ENCODE data around the gene SLC49A4. TPM values are rescaled to one million over a fixed set of nuclear protein-coding genes. Genes with fewer than 3 reads are reported as not detected.
"Not testable (repeated sequence)": the region's sequence is repeated elsewhere in the genome, so short reads cannot be mapped to it uniquely, and the experiment has no call there.

Gene SLC49A4, protein sequence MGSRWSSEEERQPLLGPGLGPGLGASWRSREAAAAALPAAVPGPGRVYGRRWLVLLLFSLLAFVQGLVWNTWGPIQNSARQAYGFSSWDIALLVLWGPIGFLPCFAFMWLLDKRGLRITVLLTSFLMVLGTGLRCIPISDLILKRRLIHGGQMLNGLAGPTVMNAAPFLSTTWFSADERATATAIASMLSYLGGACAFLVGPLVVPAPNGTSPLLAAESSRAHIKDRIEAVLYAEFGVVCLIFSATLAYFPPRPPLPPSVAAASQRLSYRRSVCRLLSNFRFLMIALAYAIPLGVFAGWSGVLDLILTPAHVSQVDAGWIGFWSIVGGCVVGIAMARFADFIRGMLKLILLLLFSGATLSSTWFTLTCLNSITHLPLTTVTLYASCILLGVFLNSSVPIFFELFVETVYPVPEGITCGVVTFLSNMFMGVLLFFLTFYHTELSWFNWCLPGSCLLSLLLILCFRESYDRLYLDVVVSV
- total RNA-seq: 9.5 TPM
- long read RNA-seq, transcript DIRC2-201 (9 exons, 3,596 nt): major isoform, 26 of 28 reads
- long read RNA-seq, partial matches to known transcripts: 0 of 28 reads
- long read RNA-seq, other reads (novel, unspliced or antisense): 2 of 28 reads

DNA sequence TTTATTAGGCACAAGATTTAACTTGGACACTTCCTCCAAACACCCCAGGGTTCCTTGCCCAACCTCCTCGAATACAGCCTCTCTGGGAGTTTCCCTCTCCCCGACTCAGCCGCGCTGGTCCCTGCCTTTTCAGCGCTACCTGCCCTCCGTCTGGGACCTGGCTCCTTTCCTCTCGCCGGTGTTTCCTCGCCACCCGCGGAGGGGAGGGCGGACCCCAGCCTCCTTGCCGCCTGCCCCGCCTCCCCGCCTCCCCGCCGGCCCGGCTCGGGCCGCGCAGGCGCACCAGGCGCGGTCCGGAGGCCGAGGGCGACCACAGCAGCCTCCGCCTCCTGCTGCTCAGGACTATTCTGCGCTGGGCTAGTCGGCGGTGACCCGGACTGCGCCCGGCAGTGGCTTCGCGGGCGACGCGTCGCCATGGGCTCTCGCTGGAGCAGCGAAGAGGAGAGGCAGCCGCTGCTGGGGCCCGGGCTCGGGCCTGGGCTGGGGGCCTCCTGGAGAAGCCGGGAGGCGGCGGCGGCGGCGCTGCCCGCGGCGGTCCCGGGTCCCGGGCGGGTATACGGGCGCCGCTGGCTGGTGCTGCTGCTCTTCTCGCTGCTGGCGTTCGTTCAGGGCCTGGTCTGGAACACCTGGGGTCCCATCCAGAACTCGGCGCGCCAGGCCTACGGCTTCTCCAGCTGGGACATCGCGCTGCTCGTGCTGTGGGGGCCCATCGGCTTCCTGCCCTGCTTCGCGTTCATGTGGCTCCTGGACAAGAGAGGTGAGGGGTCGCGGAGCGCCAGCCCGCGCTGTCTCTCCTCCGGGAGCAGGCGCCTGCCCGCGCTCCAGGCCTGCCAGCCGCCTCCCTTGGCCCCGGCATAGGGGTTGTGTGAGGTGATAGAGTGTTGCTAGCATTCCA lies at the start of gene SLC49A4:
TSS of gene SLC49A4 (plus strand) at position 291 of the 895 bp plus-strand sequence. CDS start at position 415, 124 bp downstream.
- intact Hi-C loops (cut with DNase I): loop anchor here (10.0 kb wide), 1 partner anchor 230 kb away; the partner anchor contains the start of genes DTX3L and PARP9
- peak; percentile 91 for DNase-seq (ENCODE audit: low spot score)

DNA sequence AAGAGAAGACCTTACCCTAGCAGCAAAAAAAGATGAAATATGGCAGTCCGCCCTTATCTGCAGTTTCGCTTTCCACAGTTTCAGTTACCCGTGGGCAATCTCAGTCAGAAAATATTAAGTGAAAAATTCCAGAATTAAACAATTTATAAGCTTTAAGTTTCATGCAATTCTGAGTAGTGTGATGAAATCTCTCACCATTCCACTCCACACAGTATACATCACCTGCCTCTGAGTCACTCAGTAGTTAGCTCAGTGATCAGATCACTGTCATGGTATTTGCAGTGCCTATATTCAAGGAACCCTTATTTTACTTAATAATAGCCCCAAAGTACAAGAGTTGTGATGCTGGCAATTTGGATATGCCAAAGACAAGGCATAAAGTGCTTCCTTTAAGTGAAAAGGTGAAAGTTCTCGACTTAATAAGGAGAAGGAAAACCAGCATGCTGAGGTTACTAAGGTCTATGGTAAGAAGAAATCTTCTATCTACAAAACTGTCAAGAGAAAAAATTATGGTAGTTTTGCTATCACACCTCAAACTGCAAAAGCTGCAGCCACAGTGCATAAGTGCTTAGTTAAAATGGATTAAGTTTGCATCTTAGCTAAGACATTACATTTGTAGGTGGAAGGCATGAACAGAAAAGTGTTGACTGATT lies 49.4 kb upstream of the SLC49A4 start:
- DNase-seq (ENCODE audit: low spot score): no peak
- intact Hi-C loops (cut with DNase I): no loop called here

DNA sequence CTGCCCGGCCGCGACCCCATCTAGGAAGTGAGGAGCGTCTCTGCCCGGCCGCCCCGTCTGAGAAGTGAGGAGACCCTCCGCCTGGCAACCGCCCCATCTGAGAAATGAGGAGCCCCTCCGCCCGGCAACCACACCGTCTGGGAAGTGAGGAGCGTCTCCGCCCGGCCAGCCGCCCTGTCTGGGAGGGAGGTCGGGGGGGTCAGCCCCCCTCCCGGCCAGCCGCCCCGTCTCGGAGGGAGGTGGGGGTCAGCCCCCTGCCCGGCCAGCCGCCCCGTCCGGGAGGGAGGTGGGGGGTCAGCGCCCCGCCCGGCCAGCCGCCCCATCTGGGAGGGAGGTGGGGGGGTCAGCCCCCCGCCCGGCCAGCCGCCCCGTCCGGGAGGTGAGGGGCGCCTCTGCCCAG lies 47.6 kb upstream of the SLC49A4 start:
- intact Hi-C loops (cut with DNase I); DNase-seq (ENCODE audit: low spot score): not testable (repeated sequence)

DNA sequence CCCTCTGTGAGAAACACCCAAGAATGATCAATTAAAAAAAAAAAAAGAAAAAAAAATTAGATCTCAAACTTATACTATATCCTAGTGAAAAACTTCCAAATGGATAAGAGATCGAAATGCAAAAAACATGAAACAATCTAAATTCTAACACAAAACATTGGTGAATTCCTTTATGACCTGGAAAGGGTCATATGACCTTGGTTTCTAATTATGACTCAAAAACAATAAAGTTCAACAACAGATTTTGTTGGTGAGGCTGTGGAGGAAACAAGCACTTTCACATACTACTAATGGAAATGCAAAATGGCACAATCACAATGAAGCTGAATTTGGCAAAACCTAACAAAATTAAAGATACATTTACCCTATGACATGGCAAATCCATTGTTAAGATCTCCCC lies 46.5 kb upstream of the SLC49A4 start:
- intact Hi-C loops (cut with DNase I): no loop called here
- DNase-seq (ENCODE audit: low spot score): no peak

DNA sequence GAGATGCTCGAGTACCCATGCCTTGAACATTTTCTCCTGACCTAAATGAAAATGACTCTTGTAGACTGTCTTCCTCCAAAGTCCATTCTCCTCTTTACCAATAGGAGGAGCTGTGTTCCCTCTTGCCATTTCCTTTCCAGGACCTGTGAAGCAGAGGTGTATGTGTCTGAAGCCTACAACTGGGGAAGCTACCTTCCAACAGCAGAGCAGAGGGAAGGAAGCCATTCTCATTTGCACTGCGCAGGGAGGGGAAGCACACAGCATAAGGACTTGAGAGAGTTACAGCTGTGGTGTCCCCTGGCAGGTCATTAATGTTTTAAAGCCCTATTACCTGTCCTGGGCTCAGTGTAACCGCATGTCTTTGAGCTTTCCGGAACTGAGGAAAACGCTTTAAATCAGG lies 39.9 kb upstream of the SLC49A4 start:
- DNase-seq (ENCODE audit: low spot score): no peak
- intact Hi-C loops (cut with DNase I): no loop called here

DNA sequence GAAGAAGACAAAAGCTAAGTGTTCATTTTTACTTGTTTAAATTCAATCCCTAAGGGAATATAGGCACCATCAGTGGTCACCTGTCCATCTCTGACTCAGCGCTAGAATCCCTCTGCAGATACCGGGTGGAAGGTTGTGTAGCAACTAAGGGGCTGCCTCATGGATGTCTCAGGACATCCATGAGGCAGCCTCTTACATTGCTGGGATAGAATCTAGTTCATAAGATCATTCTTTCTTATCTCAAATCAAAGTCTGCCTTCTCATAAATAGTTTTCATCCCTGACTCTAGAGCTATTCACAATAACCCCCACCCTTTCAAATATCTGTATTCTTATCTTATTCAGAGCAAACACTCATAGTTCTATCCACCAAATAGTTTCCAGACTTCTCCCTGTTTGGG lies 39.4 kb upstream of the SLC49A4 start:
- intact Hi-C loops (cut with DNase I): no loop called here
- DNase-seq (ENCODE audit: low spot score): no peak

DNA sequence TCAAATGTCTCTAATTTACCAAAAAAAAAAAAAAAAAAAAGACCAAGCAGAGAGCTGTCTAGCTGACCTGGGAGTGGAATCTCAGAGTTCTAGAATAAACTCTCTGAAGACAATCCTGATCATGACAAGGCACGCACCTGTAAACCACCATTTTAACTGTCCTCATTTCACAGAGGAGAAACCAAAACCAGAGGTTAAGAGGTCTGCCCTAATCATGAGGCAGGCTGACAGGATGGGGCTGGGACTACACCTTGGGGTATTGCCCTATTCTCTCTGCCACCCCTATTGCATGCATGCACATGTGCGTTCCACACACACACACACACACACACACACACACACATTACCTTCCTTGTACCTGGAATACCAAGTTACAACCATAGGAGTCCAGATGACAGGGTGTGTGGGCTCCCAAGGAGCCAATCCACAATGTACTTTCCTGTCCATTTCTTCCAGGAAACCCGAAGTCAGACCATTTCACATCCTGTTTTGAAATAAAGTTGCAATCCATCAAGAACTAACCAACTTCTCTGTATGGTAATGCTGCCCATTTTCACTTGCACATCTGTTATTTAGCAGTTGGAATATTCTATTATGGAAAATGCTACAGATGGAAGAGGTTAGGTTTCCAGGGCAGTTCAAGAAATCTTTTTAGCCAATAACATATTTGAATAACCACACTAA lies 35.9 kb upstream of the SLC49A4 start:
- intact Hi-C loops (cut with DNase I): no loop called here
- no peak for DNase-seq (ENCODE audit: low spot score)

DNA sequence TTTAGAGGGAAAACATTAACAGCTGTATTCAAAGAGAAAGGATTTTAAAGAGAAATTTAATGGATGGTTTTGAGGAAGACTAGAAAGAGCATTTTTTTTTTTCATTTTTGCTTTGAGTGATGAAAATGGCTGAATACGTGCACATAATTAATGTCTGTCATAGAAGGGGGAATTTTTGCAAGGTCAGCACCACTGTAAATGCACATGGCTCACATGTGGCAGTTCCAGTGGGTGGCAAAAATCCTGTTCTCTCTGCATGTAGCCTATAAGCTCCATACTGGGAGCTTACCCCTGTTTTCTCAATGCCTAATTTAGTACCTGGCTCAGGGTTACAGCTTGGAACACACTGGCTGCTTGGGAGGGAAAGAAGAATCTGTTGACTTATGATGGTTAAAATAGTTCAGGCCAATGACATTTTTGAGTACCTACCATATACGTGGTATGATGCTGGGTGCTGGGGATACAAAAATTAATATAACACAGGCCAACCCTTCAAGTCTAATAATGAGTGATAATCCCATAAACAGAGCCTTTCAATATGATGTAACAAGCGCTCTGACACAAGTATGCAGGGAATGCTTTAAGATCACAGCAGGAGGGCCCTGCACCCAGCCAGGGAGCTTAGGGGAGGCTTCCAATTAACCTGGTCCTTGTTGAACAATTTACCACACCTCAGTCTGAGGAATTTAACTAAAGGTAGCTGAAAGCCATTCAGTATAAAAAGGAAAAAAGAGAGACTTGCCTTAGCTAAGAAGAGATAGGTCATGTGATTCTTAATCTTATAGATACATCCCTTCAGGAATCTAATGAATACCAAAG lies 34.2 kb upstream of the SLC49A4 start:
- intact Hi-C loops (cut with DNase I): no loop called here
- DNase-seq (ENCODE audit: low spot score): no peak

DNA sequence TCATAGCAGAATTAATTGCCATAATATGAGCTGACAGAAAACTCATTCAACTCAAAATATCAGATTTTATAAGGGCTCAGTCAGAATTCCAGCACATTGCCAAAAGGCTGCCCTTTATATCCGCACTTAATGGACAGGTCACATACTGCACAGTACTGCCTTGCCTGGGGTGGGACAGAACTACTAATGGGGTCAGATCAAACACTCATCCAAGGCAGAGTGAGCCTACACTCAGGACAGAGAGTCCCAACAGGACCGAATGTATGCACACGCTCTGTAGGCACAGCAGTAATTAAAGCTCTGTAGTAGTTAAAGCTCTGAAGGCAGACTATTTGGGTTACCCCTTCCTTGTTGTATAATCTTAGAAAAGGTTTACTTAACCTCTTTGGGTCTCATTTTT lies 28.4 kb upstream of the SLC49A4 start:
- no peak for DNase-seq (ENCODE audit: low spot score)
- intact Hi-C loops (cut with DNase I): no loop called here

DNA sequence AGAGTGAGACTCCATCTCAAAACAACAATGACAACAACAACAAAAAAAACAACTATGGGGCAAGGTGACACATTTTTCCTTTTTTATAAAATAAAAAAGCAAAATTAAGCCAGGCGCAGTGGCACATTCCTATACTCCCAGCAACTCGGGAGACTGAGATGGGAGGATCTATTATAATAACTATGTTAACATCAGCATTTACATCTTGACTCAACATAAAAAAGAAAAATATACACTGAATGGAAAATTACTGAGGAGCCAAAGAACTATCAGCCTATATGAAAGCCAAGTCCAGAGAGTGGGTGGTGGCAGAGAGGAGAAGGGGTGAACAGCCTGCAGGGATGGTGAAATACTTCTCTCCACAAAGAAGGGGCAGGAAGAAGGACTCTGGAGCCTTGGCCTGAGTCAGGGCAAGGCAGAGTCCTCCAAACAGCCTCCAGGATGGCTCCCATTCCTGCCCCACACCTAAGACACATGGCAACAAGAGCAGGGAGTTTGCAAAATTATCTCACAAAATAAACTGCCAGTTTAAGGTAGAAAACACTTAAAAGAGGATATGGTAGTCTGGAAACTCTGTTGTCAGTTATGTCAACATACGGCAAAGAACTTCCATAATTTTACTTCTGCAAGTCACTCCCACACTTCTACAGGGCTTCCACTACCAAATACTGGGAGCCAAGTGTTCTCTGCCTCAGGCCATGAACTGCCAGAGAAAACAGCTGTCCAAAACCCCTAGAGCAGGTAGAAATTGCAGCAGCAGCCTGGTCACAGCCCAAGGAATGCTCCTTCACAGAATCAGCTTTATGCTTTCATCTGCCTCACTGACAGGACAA lies 27.1 kb upstream of the SLC49A4 start:
- intact Hi-C loops (cut with DNase I): no loop called here

DNA sequence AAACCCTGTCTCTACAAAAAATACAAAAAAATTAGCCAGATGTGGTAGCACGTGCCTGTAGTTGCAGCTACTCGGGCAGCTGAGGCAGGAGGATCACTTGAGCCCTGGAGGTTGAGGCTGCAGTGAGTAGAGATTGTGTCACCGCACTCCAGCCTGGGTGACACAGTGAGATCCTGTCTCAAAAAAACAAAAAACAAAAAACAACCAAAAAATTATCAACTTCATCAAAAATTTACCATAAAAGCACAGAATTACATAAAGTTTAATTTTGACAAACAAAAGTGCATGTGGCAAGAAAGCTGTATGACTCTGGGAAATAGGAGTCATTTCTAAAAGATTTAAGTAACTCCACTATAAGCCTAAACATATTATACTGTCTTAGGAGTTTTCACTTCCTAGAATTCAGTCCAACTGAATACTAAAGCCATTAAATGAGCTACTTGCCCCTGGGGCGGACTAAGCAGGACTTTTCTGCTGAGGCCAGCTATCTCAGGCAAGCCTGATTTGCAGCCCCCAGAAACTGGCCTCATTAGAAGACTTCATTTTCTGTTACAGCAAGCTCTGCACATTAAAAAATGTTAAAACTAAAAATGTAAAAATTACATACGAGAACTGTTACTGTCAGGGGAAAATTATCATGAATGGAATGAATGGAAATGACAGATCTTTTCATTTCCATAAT lies 24.2 kb upstream of the SLC49A4 start:
- intact Hi-C loops (cut with DNase I): no loop called here

More for the DNA sequence above, 27.1 kb upstream of the SLC49A4 start:
- no peak for DNase-seq (ENCODE audit: low spot score)

DNA sequence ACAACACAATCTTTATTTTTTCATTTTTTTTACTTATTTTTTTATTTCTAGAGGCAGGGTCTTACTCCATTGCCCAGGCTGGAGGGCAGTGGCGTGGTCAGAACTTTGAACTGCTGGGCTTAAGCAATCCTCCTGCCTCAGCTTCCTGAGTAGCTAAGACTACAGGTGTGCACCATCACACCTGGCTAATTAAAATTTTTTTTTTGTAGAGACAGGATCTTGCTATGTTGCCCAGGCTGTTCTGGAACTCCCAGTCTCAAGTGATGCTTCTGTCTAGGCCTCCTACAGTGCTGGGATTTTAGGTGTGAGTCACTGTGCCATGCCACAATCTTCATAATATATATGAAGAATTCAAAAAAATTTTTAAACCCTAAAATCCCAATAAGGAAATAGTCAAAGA lies 22.0 kb upstream of the SLC49A4 start:
- DNase-seq (ENCODE audit: low spot score): no peak
- intact Hi-C loops (cut with DNase I): no loop called here

More for the DNA sequence above, 24.2 kb upstream of the SLC49A4 start:
- no peak for DNase-seq (ENCODE audit: low spot score)

DNA sequence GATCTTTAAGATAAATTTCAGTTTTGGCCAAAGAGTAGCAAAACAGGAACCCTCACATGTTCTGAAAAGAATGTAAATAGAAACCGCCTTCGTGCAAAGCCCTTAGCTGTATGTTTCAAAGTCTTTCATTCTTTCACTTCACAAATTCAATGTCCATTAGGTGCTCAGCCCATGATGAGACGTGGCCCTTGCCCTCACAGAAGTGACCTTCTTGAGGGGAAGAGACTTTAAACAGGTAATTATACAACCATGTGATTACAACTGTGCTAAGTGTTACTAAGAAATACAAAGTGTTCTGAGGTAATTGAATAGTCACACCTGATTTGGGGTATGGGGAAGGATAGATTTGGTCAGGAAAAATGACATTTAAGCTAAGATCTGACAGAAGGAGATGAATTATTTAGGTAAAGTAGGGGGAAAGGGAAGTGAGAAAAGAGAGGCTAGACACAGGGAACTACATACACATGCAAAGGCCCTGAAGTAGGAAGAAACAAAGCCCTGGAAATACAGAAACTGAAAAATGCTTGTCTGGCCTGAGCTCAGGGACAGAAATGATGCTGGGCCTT lies 20.8 kb upstream of the SLC49A4 start:
- DNase-seq (ENCODE audit: low spot score): no peak
- intact Hi-C loops (cut with DNase I): no loop called here

DNA sequence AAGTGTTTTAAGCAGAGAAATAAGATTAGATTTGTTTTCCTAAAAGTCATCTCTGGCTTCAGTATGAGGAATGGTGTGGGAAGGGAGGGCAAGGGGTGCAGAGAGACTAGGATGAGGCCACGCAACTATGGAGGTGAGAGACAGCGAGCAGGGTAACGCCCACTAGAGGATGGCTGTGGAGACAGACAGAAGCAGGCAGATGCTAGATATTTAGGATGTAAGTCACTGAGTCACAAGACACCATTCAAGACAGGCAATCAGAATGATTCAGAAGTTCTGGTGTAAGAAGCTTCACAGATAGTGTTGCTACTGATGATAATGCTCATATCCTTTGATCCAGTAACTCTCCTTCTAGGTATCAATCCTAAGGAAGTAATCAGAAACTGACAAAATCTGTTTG lies 20.3 kb upstream of the SLC49A4 start:
- intact Hi-C loops (cut with DNase I): no loop called here
- no peak for DNase-seq (ENCODE audit: low spot score)

DNA sequence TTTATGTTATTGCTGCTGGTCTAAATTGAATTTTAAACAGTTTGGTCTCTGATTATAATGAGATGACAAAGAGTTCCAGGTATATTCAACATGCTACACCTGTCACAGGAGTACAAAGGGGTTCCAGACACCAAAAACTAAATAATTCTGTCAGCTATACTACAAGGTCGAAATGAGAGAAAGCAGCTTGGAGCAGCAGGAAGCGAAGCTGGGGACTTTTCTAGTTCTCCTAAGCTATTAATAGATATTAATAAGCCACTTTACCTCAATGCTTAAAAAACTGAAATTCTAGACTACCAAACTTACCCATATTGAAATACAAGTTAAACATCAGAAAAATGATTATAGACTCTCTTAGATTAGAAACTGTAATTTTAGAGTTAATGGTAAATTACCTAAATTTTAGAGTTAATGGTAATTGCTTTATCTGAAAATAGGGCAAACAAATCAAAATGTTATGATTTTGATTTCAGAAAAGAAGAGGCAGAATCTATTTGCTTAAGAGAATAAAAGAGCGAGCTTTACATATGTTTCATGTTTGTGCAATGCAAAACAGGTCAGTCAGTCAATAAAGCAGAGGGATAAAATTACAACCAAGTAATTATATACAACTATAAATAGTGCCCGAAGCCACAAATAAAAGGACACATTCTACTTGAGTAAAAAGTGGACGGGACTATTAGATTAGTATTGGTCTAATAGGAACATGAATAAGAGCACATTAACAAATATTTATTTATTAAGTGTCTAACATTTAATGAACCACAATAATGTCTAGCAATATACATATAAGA lies 18.0 kb upstream of the SLC49A4 start:
- DNase-seq (ENCODE audit: low spot score): no peak

DNA sequence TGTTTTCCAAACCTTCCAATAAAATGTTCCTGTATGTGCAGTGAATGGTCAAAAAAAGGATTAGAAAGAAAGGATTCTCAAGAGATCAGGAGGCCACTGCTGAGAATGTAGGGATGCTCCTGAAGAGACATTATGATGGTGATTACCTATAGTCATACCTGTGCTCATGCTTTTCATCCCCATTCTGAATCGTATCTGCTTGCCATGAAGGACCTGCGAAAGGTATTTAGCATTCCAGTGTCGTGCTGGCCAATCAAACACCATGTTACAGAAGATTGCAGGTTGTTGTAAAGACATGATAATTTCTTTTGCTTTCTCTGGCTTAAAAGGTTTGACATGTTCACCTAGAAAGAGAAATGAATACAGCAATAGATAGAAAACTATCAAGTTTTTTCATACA lies 17.3 kb upstream of the SLC49A4 start:
- DNase-seq (ENCODE audit: low spot score): no peak

More for the DNA sequence above, 18.0 kb upstream of the SLC49A4 start:
- intact Hi-C loops (cut with DNase I): no loop called here

More for the DNA sequence above, 17.3 kb upstream of the SLC49A4 start:
- intact Hi-C loops (cut with DNase I): no loop called here
